Measurements from ENCODE around the gene CDKN2A.
A peak's percentile ranks its signal among the peaks of the same experiment; 100 is the strongest.

CDKN2A gene

GRCh38 chr9:21969951-21970799 lies 24.0 kb downstream of the CDKN2A start:
- Histone ChIP-seq H3K27ac (no peak overlapping the region), H3K9me3 (replicated peaks in 1 of 11) (peaks cover 24 to 37% (median 33%) of the 10 kb centered on the region in 11 experiments), H4K20me1 (peaks cover 3 to 98% (median 85%) of the 10 kb centered on the region in 11 experiments; a peak in 20 of 22 replicates), H3K4me2 (no peak overlapping the region), H3K27me3 (peaks cover 99 to 100% (median 100%) of the 10 kb centered on the region in 11 experiments), H3K9ac (no peak overlapping the region), H3K4me1 (peaks cover 20 to 49% (median 24%) of the 10 kb centered on the region in 10 experiments; a peak in 19 of 20 replicates), H3K36me3 (peaks cover 0 to 22% (median 11%) of the 10 kb centered on the region in 11 experiments; a peak in 12 of 22 replicates), H3K4me3 (no peak overlapping the region; a peak in 1 of 20 replicates)
- no peak for TF ChIP-seq Cebpa-rat (IDR thresholded peaks at IDR 0.05)

GRCh38 chr9:21969011-21969940 lies 24.9 kb downstream of the CDKN2A start:
- peak overlapping the region in 1 of 11 experiments; percentile 78; a peak in 1 of 22 replicates for H3K4me2 ChIP-seq
- H3K36me3 ChIP-seq, result peaks cover 0 to 22% (median 11%) of the 10 kb centered on the region in 11 experiments; a peak in 12 of 22 replicates
- no peak overlapping the region for H3K9ac ChIP-seq
- TF ChIP-seq Cebpa-rat (IDR thresholded peaks at IDR 0.05), result no peak
- H3K27me3 ChIP-seq, result peaks cover 99 to 100% (median 100%) of the 10 kb centered on the region in 11 experiments
- H4K20me1 ChIP-seq, result peaks cover 0 to 93% (median 77%) of the 10 kb centered on the region in 11 experiments; a peak in 20 of 22 replicates
- peaks cover 24 to 43% (median 33%) of the 10 kb centered on the region in 11 experiments for H3K9me3 ChIP-seq (replicated peaks in 1 of 11)
- no peak overlapping the region for H3K27ac ChIP-seq
- peaks cover 17 to 47% (median 21%) of the 10 kb centered on the region in 10 experiments; a peak in 19 of 20 replicates for H3K4me1 ChIP-seq
- no peak overlapping the region for H3K4me3 ChIP-seq

DNA sequence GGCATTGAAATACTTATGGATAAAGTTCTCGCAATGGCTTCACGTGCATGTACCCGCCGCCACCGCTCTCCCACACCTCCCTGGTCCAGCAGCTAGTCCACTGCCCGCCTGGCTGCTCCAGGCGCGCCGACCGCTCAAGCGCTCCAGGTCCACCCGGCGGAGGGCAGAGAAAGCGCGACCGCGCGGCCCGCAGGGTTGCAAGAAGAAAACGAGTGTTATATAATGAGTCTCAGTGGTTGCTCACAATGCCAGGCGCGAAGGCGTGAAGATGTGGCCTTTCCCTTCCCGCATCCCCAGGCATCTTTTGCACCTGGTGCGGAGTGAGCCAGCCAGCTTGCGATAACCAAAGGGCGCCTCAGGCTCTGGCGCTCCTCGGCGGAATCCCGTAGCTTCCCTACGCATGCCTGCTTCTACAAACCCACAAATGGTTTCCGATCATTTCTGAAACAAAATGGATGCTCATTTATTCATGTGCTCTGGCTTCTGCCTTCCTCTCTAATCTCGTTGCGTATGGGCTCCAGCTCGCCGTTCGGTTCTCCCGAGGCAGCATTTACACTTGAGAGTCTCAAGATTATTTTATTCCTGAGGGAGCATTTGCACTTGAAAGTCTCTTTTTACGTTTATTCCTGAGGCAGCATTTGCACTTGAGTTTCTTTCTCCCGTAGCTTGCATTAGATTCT lies 25.7 kb downstream of the CDKN2A start:
- Histone ChIP-seq H4K20me1 (peaks cover 0 to 85% (median 69%) of the 10 kb centered on the region in 11 experiments; a peak in 20 of 22 replicates), H3K4me2 (peak overlapping the region in 3 of 11 experiments; percentile 59 to 84 (median 78); a peak in 5 of 22 replicates), H3K27me3 (peaks cover 99 to 100% (median 100%) of the 10 kb centered on the region in 11 experiments), H3K36me3 (peaks cover 0 to 22% (median 11%) of the 10 kb centered on the region in 11 experiments; a peak in 12 of 22 replicates), H3K9me3 (replicated peaks in 1 of 11) (peaks cover 28 to 51% (median 39%) of the 10 kb centered on the region in 11 experiments), H3K4me3 (no peak overlapping the region), H3K4me1 (peaks cover 17 to 42% (median 20%) of the 10 kb centered on the region in 10 experiments; a peak in 19 of 20 replicates), H3K9ac (no peak overlapping the region), H3K27ac (no peak overlapping the region)
- TF ChIP-seq Cebpa-rat (IDR thresholded peaks at IDR 0.05), result no peak

DNA sequence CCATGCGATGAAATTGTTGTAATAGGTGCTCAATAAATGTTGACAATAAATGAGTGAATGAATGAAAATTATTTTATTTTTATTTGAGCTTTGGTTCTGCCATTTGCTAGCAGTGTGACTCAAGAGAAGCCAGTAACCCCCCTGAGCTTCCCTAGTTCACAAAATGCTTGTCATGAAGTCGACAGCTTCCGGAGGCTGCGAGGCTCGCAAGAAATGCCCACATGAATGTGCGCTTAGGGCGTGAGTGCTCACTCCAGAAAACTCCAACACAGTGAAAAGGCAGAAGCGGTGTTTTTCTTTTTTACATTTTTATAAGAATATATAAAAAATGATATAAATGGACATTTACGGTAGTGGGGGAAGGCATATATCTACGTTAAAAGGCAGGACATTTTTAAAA lies 26.5 kb downstream of the CDKN2A start:
- peaks cover 0 to 79% (median 67%) of the 10 kb centered on the region in 11 experiments; a peak in 20 of 22 replicates for H4K20me1 ChIP-seq
- no peak for TF ChIP-seq Cebpa-rat (IDR thresholded peaks at IDR 0.05)
- peaks cover 99 to 100% (median 100%) of the 10 kb centered on the region in 11 experiments for H3K27me3 ChIP-seq
- H3K36me3 ChIP-seq, result peaks cover 0 to 22% (median 11%) of the 10 kb centered on the region in 11 experiments; a peak in 12 of 22 replicates
- H3K9ac ChIP-seq, result no peak overlapping the region
- no peak overlapping the region for H3K27ac ChIP-seq
- H3K4me3 ChIP-seq, result peak overlapping the region in 1 of 10 experiments; percentile 19; a peak in 1 of 20 replicates
- peaks cover 35 to 59% (median 46%) of the 10 kb centered on the region in 11 experiments for H3K9me3 ChIP-seq (replicated peaks in 1 of 11)
- H3K4me1 ChIP-seq, result peaks cover 17 to 42% (median 20%) of the 10 kb centered on the region in 10 experiments; a peak in 19 of 20 replicates
- H3K4me2 ChIP-seq, result peak overlapping the region in 4 of 11 experiments; percentile 49 to 84 (median 68); a peak in 7 of 22 replicates

DNA sequence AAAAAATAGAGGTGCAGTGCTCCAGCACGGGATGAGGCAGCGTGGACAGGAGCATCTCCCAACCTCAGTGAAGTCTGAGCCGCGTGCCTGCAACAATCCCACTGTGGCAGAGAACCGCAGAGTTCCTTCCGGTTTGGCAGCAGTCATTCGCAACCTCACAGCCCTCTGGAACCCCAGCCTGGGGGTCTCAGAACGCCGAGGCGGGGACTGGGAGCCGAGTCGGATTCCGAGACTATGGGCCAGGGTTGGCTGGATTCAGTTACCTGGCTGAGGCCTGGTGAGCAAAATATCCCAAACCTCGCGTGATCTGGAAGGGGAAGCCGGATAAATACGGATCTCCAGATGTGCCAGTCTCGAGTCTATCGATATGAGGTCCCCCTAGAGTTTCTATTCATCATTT lies 27.0 kb downstream of the CDKN2A start:
- Histone ChIP-seq H3K9ac (no peak overlapping the region), H4K20me1 (peaks cover 0 to 73% (median 64%) of the 10 kb centered on the region in 11 experiments; a peak in 20 of 22 replicates), H3K9me3 (replicated peaks in 1 of 11) (peaks cover 37 to 64% (median 51%) of the 10 kb centered on the region in 11 experiments), H3K4me3 (peak overlapping the region in 4 of 10 experiments; percentile 9 to 38 (median 20); a peak in 3 of 20 replicates), H3K4me2 (peak overlapping the region; percentile 2 to 84 (median 49); a peak in 18 of 22 replicates), H3K27ac (no peak overlapping the region), H3K4me1 (peaks cover 17 to 42% (median 20%) of the 10 kb centered on the region in 10 experiments; a peak in 19 of 20 replicates), H3K36me3 (peaks cover 0 to 22% (median 11%) of the 10 kb centered on the region in 11 experiments; a peak in 12 of 22 replicates), H3K27me3 (peaks cover 94 to 98% (median 97%) of the 10 kb centered on the region in 11 experiments)
- TF ChIP-seq Cebpa-rat (IDR thresholded peaks at IDR 0.05), result no peak

DNA sequence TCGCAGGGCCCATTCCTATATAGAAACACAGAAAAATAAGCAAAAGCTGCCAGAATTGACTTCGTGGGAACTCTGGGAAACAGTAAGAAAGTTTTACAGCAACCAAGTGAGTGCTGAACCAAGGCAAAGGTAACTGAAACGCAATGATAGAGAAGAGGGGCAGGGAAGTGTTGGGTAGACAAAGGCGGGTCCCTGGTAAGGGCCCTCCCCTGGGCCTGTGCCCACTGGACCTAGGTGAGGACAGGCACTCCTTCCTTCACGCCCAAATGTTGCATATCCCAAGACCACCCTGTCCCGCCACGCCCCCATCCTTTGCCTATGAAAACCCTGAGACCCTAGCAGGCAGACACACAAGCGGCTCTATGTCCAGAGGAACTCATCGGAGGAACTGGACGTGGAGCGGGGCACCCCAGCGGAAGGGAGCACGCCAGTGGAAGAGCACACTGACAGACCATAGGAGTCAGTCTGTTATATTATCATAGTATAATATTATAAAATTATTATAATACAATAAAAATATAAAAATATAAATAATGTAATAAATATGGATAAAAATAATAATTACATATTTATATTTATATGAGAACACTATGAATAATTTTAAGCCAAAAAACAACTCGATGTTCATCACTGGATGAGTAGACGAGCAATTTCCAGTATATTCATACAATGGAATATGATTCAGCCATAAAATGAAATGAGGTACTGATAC lies 27.9 kb downstream of the CDKN2A start:
- Histone ChIP-seq H3K9me3 (replicated peaks in 1 of 11) (peaks cover 36 to 67% (median 53%) of the 10 kb centered on the region in 11 experiments), H3K4me1 (peaks cover 17 to 42% (median 20%) of the 10 kb centered on the region in 10 experiments; a peak in 19 of 20 replicates), H3K27me3 (peaks cover 85 to 89% (median 88%) of the 10 kb centered on the region in 11 experiments), H3K4me2 (peak overlapping the region in 3 of 11 experiments; percentile 84 to 95 (median 94); a peak in 6 of 22 replicates), H3K4me3 (no peak overlapping the region; a peak in 1 of 20 replicates), H4K20me1 (peaks cover 0 to 66% (median 60%) of the 10 kb centered on the region in 11 experiments; a peak in 20 of 22 replicates), H3K27ac (no peak overlapping the region), H3K36me3 (peaks cover 0 to 22% (median 11%) of the 10 kb centered on the region in 11 experiments; a peak in 12 of 22 replicates), H3K9ac (no peak overlapping the region)
- no peak for TF ChIP-seq Cebpa-rat (IDR thresholded peaks at IDR 0.05)

Data from BLaER1 treated with 17β-estradiol and CSF1 and Interleukin-3, amounts not matched to agents 10 nM and 100 nM (cell line).